Gastrocnemius medialis (tissue), 4 donors: ENCODE results near the gene DDI2.

Experiments used
- POLR2A ChIP-seq, 2 donors: fragments of 450-650 bp; IDR thresholded peaks; one replicate each; pipeline ENCODE4 v1.6.1; 2017; ENCODE audit warnings: antibody characterized with exemption in 2 of 2, mild to moderate bottlenecking in 2 of 2, moderate library complexity in 2 of 2
- TF ChIP-seq, protein P1 (sequence below), 5 experiments: fragments of 450-650 bp in 3 of 5; fragments of 200-600 bp in 2 of 5; sonication (generic) in 2 of 5; IDR thresholded peaks in 4 of 5; conservative IDR thresholded peaks in 1 of 5; 1 replicate in 4 of 5; 2 replicates in 1 of 5; pipeline ENCODE4 v1.5.1; 2016 to 2019; ENCODE audit warnings: antibody characterized with exemption in 5 of 5, mild to moderate bottlenecking in 3 of 5, moderate library complexity in 3 of 5

- TF ChIP-seq, protein P1, sequence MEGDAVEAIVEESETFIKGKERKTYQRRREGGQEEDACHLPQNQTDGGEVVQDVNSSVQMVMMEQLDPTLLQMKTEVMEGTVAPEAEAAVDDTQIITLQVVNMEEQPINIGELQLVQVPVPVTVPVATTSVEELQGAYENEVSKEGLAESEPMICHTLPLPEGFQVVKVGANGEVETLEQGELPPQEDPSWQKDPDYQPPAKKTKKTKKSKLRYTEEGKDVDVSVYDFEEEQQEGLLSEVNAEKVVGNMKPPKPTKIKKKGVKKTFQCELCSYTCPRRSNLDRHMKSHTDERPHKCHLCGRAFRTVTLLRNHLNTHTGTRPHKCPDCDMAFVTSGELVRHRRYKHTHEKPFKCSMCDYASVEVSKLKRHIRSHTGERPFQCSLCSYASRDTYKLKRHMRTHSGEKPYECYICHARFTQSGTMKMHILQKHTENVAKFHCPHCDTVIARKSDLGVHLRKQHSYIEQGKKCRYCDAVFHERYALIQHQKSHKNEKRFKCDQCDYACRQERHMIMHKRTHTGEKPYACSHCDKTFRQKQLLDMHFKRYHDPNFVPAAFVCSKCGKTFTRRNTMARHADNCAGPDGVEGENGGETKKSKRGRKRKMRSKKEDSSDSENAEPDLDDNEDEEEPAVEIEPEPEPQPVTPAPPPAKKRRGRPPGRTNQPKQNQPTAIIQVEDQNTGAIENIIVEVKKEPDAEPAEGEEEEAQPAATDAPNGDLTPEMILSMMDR (IDR thresholded peaks at IDR 0.05 in 4 of 5, conservative IDR thresholded peaks at IDR 0.05 in 1 of 5) = no peak
- no peak for TF ChIP-seq POLR2A (IDR thresholded peaks at IDR 0.05)
These were observed 50.1 kb downstream of the DDI2 start for GRCh38 chr1:15667362-15667761.
